GM12878 (cell line): ENCODE data around the gene DBN1. TPM values are rescaled to one million over a fixed set of nuclear protein-coding genes. Genes with fewer than 3 reads are reported as not detected.

Experiments used
- ATF7 ChIP-seq: fragments of 450-650 bp; IDR thresholded peaks from 2 replicates; pipeline ENCODE4 v1.6.1; 2016; ENCODE audit warnings: low read depth, mild to moderate bottlenecking
- ESRRA ChIP-seq: IDR thresholded peaks from 2 replicates; pipeline ENCODE4 v1.6.1; 2012; ENCODE audit warnings: mild to moderate bottlenecking, low read length, improper control_type of control experiment
- IKZF1 ChIP-seq: fragments of 450-650 bp; conservative IDR thresholded peaks from 2 replicates; pipeline ENCODE4 v1.6.1; 2017; ENCODE audit warnings: antibody characterized with exemption, mild to moderate bottlenecking
- POLR2AphosphoS2 ChIP-seq: IDR thresholded peaks from 2 replicates; pipeline ENCODE4 v1.6.1; 2011; ENCODE audit warnings: low read depth, mild to moderate bottlenecking, low read length, improper control_type of control experiment, moderate library complexity
- RELA ChIP-seq: fragments of 450-650 bp; IDR thresholded peaks from 2 replicates; pipeline ENCODE4 v1.8.0; 2014; ENCODE audit warnings: borderline replicate concordance; ENCODE audit not compliant: partially characterized antibody
- SIN3A ChIP-seq: IDR thresholded peaks from 2 replicates; pipeline ENCODE4 v1.6.1; 2012; ENCODE audit warnings: low read depth, low read length, improper control_type of control experiment
- SREBF1 ChIP-seq: IDR thresholded peaks from 2 replicates; pipeline ENCODE4 v1.6.1; 2012; ENCODE audit warnings: mild to moderate bottlenecking, low read length
- ZBED1 ChIP-seq: IDR thresholded peaks from 2 replicates; pipeline ENCODE4 v1.6.1; 2016; ENCODE audit warnings: borderline replicate concordance
- ZNF24 ChIP-seq: fragments of 450-650 bp; IDR thresholded peaks from 2 replicates; pipeline ENCODE4 v1.6.1; 2017; ENCODE audit warnings: antibody characterized with exemption, mild to moderate bottlenecking
- ZNF592 ChIP-seq: fragments of 450-650 bp; IDR thresholded peaks from 2 replicates; pipeline ENCODE4 v1.6.1; 2017; ENCODE audit warnings: mild to moderate bottlenecking, moderate library complexity
- ZNF622 ChIP-seq: fragments of 450-650 bp; IDR thresholded peaks from 2 replicates; pipeline ENCODE4 v1.6.1; 2017; ENCODE audit warnings: mild to moderate bottlenecking, inconsistent platforms
- polyA plus RNA-seq, 11 experiments: library from polyadenylated mRNA; depleted of rRNA in 4 of 11; unstranded in 6 of 11; stranded (reverse) in 5 of 11; fragments of >200 nt; fragmentation: Nextera tagmentation in 4 of 11; fragmentation: Illumina TruSeq in 1 of 11; extraction: Ambion mirVana in 4 of 11; extraction: Trizol in 1 of 11; gene quantifications; 1 replicate in 1 of 11; 2 replicates in 10 of 11; pipeline versions ENCODE4 v1.2.1 to v1.2.3, GENCODE V29; 2011 to 2016; ENCODE audit warnings: inconsistent platforms in 2 of 11, missing spikeins in 2 of 11, low read depth in 1 of 11
- total RNA-seq, 4 experiments: library from RNA; depleted of rRNA in 3 of 4; stranded (reverse); fragments of >200 nt in 3 of 4; fragmentation: Illumina TruSeq in 1 of 4; extraction: Trizol in 1 of 4; gene quantifications; 2 replicates each; pipeline versions ENCODE4 v1.2.1 to v1.2.3, GENCODE V29; 2013 to 2021
- TF ChIP-seq, protein P1 (sequence below): fragments of 450-650 bp; IDR thresholded peaks from 2 replicates; pipeline ENCODE4 v1.6.1; 2017; ENCODE audit warnings: low read depth, mild to moderate bottlenecking, moderate library complexity
- TF ChIP-seq, protein P2 (sequence below): IDR thresholded peaks from 2 replicates; pipeline ENCODE4 v1.6.1; 2012; ENCODE audit warnings: low read depth, low read length, improper control_type of control experiment
- TF ChIP-seq, protein P3 (sequence below), 3 experiments: IDR thresholded peaks in 2 of 3; conservative IDR thresholded peaks in 1 of 3; 2 replicates each; pipeline ENCODE4 v1.5.1; 2011; ENCODE audit warnings: low read depth in 3 of 3, low read length in 3 of 3, mild to moderate bottlenecking in 3 of 3, control low read depth in 2 of 3, moderate library complexity in 2 of 3, inconsistent platforms in 1 of 3, mixed read lengths in 1 of 3; ENCODE audit not compliant: control insufficient read depth in 2 of 3, insufficient read depth in 1 of 3; ENCODE audit errors: extremely low read depth in 1 of 3
- TF ChIP-seq, protein P4 (sequence below): IDR thresholded peaks from 2 replicates; pipeline ENCODE4 v1.6.1; 2012; ENCODE audit warnings: low read length, inconsistent platforms

DBN1 gene
- total and polyA plus RNA-seq, 10 of the 15 experiments (the other 5 are each of a cell fraction or from before 2014, with no cell fraction given): 0.18 to 81.0 (median 27.9) TPM

- TF ChIP-seq RELA (peak; percentile 76), ZNF622 (no peak), ZNF24 (no peak), IKZF1 (peak; percentile 91), SIN3A (peak; percentile 92), ZBED1 (no peak), ESRRA (0 out of 2 replicates have a peak, but pooled peaks have one; percentile 60), POLR2AphosphoS2 (no peak), ZNF592 (no peak), ATF7 (peak; percentile 76), SREBF1 (no peak)
- TF ChIP-seq, protein P1, sequence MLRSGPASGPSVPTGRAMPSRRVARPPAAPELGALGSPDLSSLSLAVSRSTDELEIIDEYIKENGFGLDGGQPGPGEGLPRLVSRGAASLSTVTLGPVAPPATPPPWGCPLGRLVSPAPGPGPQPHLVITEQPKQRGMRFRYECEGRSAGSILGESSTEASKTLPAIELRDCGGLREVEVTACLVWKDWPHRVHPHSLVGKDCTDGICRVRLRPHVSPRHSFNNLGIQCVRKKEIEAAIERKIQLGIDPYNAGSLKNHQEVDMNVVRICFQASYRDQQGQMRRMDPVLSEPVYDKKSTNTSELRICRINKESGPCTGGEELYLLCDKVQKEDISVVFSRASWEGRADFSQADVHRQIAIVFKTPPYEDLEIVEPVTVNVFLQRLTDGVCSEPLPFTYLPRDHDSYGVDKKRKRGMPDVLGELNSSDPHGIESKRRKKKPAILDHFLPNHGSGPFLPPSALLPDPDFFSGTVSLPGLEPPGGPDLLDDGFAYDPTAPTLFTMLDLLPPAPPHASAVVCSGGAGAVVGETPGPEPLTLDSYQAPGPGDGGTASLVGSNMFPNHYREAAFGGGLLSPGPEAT: peak; percentile 97
- TF ChIP-seq, protein P2, sequence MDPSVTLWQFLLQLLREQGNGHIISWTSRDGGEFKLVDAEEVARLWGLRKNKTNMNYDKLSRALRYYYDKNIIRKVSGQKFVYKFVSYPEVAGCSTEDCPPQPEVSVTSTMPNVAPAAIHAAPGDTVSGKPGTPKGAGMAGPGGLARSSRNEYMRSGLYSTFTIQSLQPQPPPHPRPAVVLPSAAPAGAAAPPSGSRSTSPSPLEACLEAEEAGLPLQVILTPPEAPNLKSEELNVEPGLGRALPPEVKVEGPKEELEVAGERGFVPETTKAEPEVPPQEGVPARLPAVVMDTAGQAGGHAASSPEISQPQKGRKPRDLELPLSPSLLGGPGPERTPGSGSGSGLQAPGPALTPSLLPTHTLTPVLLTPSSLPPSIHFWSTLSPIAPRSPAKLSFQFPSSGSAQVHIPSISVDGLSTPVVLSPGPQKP: peak; percentile 80
- TF ChIP-seq, protein P3, sequence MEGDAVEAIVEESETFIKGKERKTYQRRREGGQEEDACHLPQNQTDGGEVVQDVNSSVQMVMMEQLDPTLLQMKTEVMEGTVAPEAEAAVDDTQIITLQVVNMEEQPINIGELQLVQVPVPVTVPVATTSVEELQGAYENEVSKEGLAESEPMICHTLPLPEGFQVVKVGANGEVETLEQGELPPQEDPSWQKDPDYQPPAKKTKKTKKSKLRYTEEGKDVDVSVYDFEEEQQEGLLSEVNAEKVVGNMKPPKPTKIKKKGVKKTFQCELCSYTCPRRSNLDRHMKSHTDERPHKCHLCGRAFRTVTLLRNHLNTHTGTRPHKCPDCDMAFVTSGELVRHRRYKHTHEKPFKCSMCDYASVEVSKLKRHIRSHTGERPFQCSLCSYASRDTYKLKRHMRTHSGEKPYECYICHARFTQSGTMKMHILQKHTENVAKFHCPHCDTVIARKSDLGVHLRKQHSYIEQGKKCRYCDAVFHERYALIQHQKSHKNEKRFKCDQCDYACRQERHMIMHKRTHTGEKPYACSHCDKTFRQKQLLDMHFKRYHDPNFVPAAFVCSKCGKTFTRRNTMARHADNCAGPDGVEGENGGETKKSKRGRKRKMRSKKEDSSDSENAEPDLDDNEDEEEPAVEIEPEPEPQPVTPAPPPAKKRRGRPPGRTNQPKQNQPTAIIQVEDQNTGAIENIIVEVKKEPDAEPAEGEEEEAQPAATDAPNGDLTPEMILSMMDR (IDR thresholded peaks at IDR 0.05 in 2 of 3, conservative IDR thresholded peaks at IDR 0.05 in 1 of 3; ENCODE audit: control insufficient read depth in 2 of 3, extremely low read depth in 1 of 3, insufficient read depth in 1 of 3, low read depth in 3 of 3, low read length in 3 of 3): no peak
- TF ChIP-seq, protein P4, sequence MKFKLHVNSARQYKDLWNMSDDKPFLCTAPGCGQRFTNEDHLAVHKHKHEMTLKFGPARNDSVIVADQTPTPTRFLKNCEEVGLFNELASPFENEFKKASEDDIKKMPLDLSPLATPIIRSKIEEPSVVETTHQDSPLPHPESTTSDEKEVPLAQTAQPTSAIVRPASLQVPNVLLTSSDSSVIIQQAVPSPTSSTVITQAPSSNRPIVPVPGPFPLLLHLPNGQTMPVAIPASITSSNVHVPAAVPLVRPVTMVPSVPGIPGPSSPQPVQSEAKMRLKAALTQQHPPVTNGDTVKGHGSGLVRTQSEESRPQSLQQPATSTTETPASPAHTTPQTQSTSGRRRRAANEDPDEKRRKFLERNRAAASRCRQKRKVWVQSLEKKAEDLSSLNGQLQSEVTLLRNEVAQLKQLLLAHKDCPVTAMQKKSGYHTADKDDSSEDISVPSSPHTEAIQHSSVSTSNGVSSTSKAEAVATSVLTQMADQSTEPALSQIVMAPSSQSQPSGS: no peak
These were observed 43.5 kb upstream of the DBN1 start, which contains the start of gene DDX41 (continued) for GRCh38 chr5:177516601-177517568.
